NOMO-1 treated with dmso at 0.1 percent for 144 hours (cell line): ENCODE measurements around the gene ARID5A.
A peak's percentile ranks its signal among the peaks of the same experiment; 100 is the strongest.
"Not testable (repeated sequence)": the region's sequence is repeated elsewhere in the genome, so short reads cannot be mapped to it uniquely, and the experiment has no call there.

Experiments used
- DNase-seq: peaks from one replicate; lab custom pipeline; 2025; ENCODE audit not compliant: unreplicated experiment; lab: John Stamatoyannopoulos, UW

ARID5A gene

DNA sequence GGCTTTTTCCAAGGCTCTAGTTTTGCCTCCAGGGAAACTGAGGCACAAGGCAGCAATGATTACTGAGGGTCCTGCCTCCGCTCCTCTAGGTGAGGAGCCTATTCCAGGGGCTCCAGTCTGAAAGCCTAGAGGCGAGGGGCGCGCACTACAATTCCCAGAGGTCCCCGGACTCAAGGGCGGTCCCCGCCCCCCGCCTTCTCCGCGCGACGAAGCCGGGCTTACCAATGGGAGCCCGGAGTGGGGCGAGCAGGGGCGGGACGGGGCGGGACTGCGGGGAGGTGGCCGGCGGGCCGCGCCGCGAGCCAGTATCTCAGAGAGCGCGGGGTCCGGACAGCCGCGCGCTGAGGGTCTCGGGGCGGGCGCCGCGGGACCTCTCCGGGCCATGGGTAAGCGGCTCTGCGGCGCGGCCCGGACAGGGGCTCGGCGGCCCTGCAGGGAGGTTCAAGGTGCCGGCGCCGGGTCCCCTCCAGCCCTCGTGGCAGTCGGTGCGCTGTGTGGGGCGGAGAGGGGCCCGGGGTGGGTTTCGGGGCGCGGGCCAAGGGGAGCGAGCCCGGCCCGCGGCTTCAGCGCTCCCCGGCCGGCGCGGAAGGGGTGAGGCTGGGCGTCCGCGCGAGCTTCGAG is at the start of gene ARID5A:
ARID5A (plus strand) TSS at position 308 of the 621 bp plus-strand sequence; CDS start at position 383, 75 bp downstream.
- peak; percentile 63 for DNase-seq

GRCh38 chr2:96489261-96489660 is 47.3 kb upstream of the ARID5A start:
- no peak for DNase-seq

DNA sequence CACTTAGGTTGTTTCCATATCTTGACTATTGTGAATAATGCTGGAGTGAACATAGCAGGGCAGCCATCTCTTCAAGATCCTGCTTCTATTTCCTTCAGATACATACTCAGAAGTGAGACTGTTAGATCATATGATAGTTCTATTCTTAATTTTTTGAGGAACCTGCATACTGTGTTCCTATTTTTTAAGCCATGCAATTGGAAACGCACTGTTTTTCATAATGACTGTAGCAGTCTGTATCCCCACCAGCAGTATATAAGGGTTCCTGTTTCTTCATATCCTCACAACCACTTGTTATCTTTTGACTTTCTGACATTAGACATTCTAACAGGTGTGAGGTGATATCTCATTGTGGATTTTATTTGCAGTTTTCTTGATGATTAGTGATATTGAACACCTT is 46.9 kb upstream of the ARID5A start:
- DNase-seq = peak; percentile 55

GRCh38 chr2:96491860-96492497 is 44.6 kb upstream of the ARID5A start:
- DNase-seq = no peak

GRCh38 chr2:96493072-96493471 is 43.5 kb upstream of the ARID5A start:
- DNase-seq = no peak

GRCh38 chr2:96494188-96494587 is 42.4 kb upstream of the ARID5A start:
- DNase-seq = no peak

GRCh38 chr2:96495982-96496629 is 40.4 kb upstream of the ARID5A start:
- DNase-seq = no peak

- no peak for DNase-seq
Measured at GRCh38 chr2:96498021-96498431, 38.5 kb upstream of the ARID5A start.

DNA sequence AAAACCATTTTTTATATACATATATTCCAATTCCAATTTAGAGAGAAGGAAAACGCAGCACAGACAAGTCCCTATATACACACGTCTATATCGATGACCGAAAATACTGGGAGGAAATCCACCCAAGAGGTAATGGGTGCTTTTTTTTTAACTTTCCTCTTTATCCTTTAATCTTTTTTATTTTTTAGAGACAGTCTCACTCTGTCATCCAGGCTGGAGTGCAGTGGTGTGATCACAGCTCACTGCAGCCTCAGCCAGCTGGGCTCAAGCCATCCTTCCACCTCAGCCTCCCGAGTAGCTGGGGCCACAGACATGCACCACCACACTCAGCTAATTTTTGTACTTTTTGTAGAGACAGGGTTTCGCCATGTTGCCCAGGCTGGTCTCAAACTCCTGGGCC is 37.9 kb upstream of the ARID5A start:
- not testable (repeated sequence) for DNase-seq

DNA sequence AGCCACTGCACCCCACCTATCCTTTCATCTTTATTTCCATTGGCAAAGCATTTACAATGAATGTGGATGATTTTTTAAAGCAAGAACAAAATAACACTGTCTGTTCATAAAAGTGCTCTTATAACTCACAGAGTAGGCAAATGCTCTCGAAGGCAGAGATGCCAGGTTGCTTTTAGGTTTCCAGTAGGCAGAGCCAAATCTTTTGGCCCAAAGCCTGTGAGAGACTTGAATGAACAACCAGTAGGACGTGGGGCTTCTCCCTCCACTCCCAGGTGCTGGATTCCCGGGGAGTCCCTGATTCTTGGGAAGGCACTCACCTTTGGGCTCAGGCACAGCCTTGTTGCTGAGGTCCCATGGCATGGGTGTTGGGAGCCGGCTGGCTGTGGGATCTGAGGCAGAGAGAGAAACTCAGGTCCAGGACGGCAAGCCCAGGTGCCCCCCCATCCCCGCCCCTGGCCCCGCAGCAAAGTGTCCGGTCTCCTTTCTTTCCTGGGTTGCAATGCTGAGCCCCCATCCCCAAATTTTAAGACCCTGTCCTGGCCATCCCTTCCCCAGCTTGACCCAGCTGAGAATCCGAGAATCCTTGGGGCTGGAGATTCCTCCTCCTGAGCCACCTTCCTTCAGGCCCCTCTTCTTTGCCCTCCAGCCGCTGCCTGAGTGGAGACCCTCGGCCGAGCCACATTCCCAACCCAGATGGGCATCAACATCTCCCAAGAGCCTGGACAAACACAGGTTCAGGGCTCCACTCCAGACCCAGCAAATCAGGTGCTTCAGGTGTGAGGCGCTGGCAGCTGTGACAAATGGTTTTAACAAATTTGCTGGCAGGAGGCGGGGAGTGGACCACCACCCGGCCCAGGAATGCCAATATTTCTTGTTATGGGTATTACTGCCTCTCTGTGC is 37.2 kb upstream of the ARID5A start:
- no peak for DNase-seq

DNA sequence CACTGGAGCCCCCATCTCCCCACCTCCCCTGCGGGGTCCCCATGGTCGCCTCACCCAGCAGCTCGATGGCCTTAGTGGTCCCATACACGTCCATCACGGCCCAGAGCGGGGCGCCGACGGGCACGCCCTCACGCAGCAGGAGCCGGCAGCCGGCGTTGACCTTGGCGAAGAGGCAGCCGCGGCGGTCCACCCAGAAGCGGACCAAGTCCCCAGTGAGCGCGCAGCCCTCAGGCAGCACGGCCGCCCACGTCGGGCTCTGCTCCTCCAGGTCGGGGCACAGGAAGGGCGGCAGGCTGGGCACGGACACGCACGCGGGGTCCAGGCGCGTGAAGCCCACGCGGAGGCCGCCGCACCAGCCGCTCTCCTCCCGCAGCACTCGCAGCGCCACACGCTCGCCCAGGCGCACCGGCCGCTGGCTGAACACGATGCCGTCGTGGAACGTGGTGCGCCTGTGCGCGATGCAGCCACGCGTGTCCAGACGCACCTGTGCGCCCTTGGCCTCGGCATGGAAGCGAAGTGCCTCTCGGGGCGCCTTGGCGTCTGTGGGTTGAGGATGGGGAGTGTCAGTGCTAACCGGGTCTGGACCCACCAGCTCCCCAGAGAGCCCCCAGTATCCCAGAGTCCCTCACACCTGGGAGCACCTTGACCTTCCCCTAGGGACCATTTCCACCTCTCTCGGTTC is 36.0 kb upstream of the ARID5A start:
- DNase-seq = no peak

DNA sequence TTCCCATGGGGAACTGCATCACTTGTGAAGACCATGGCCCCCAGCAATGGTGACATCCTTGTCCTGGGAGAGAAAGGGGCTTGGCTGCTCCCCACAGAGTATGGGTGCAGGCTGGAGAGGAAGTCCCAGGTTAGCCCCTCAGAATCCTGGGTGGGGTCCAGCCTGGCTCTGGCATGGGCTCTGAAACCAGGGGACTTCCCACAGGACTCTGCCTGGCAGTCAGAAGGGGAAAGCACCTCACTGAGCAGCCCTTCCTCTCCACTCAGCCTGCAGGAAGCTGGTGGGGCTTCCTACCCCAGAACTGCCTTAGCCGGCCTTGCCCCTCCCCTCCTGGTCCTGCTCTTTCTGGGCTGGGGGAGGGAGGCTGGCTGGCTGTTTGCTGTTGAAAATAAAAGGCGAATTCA is 35.1 kb upstream of the ARID5A start:
- DNase-seq = no peak

- DNase-seq = no peak
Measured at GRCh38 chr2:96501886-96502810, 34.4 kb upstream of the ARID5A start.

- DNase-seq = no peak
Measured at GRCh38 chr2:96502891-96503636, 33.5 kb upstream of the ARID5A start.

DNA sequence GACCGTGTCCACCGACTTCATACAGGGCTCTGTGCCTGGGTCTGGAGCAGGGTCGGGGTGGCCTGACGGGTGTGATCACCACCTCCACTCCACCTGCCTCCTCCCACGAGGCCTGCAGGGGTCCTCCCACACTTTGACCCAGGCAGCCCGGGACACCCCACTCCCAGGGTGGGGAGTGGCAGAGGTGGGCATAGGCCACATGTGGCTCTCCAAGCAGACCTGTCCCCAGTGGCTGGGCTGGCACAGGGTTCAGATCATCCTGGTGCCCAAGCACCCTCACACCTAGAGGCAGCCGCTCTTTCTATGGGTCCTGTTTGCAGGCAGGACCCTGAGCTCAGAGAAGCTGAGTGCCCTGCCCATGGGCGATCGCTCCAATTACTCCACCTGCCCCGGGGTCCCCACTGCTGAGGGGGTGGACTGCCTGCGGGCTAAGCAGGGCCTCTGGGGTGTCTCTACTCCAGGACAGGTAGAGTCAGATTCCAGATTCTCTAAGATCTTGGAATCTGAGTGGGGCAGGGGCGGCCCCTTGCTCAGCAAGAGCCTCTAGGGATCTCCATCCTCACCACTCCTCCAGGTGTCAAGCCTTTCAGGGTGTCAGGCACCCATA is 32.8 kb upstream of the ARID5A start:
- DNase-seq = no peak

DNA sequence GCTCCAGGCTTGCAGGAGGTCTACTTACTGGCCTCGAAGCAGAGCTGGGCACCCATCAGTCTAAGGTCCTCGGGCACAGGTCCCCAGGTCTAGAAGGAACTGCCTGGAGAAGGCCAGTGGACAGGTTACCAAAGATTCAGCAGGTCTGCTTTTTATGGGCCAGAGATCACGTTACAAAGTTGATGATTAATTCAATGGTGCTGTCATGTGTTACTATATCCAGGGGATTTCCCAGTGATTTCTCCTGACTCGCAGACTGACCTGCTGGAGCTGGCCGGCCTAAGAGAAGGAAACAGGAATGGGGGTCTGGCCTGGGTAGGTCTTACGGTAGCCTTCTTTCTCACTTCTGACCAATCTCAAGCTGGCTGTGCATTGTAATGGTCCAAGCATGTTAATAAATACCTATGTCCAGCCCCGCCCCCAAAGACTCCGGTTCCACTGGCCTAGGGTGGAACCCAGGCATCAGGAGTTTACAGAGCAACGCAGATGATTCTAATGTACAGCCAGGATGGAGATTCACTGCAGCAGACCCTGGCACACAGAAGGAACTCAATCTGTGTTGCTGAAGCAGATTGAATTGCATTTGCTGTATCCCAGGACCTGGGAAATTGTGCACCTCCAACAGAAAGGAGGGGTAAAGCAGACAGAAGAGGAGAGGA is 31.2 kb upstream of the ARID5A start, which contains the start of gene NEURL3:
NEURL3 (minus strand) TSS at position 127 of the 659 bp plus-strand sequence; CDS start at position 56, 71 bp downstream.
- no peak for DNase-seq

- no peak for DNase-seq
Measured at GRCh38 chr2:96506016-96506906, 30.3 kb upstream of the ARID5A start.
